HEK293 (cell line): Measurements from ENCODE around the gene FOXO1.

ENCODE experiments used
- CTCF ChIA-PET: fragments of 350-600 bp; formaldehyde crosslinking; extraction: SDS; loops from one replicate; lab custom pipeline; 2021; ENCODE audit warnings: antibody characterized with exemption; lab: Yijun Ruan, JAX
- POLR2A ChIA-PET: fragments of 300-600 bp; formaldehyde crosslinking; extraction: SDS; loops from one replicate; lab custom pipeline; 2020; ENCODE audit warnings: antibody characterized with exemption, inconsistent platforms; lab: Yijun Ruan, JAX
- H3K27ac ChIP-seq: fragments of 200-500 bp; sonication (Bioruptor generic); 2 replicates; pipeline ENCODE4 v1.5.1; 2014; ENCODE audit warnings: low read depth, low read length, control low read depth, inconsistent platforms; ENCODE audit errors: extremely low read depth
- H3K36me3 ChIP-seq, 2 experiments: fragments of 200-500 bp in 1 of 2; sonication (Bioruptor generic) in 1 of 2; 1 replicate in 1 of 2; 2 replicates in 1 of 2; pipeline ENCODE4 v1.5.1; 2014 to 2017; ENCODE audit warnings: inconsistent platforms in 2 of 2, low read length in 2 of 2; ENCODE audit not compliant: control insufficient read depth in 2 of 2, insufficient read depth in 1 of 2
- H3K4me1 ChIP-seq: fragments of 200-500 bp; sonication (Bioruptor generic); 2 replicates; pipeline ENCODE4 v1.5.1; 2014; ENCODE audit warnings: mild to moderate bottlenecking, low read length, inconsistent platforms; ENCODE audit not compliant: control insufficient read depth, insufficient read depth
- H3K4me3 ChIP-seq: 2 replicates; pipeline ENCODE4 v1.5.1; 2011; ENCODE audit warnings: low read depth, mild to moderate bottlenecking, control low read depth, low read length, moderate library complexity
- H3K9me3 ChIP-seq: fragments of 200-500 bp; sonication (Bioruptor generic); 2 replicates; pipeline ENCODE4 v1.5.1; 2014; ENCODE audit warnings: low read depth, low read length, inconsistent platforms; ENCODE audit not compliant: control insufficient read depth, insufficient read depth
- HOXD13 ChIP-seq: sonication (generic); formaldehyde crosslinking; IDR thresholded peaks from 2 replicates; pipeline ENCODE4 v1.8.0; 2022; ENCODE audit warnings: missing genetic modification reagents, borderline replicate concordance
- IKZF3 ChIP-seq: fragments of 450-650 bp; IDR thresholded peaks from 2 replicates; pipeline ENCODE4 v1.5.0; 2018; ENCODE audit warnings: missing biosample characterization, mild to moderate bottlenecking, missing genetic modification characterization, moderate library complexity
- PRDM1 ChIP-seq: fragments of 450-650 bp; formaldehyde crosslinking; IDR thresholded peaks from 2 replicates; pipeline ENCODE4; 2016; ENCODE audit warnings: missing biosample characterization, missing genetic modification characterization
- ZNF133 ChIP-seq: fragments of 450-650 bp; formaldehyde crosslinking; IDR thresholded peaks from 2 replicates; pipeline ENCODE4 v1.5.1; 2016; ENCODE audit warnings: missing biosample characterization, missing genetic modification characterization
- ZNF211 ChIP-seq: fragments of 450-650 bp; formaldehyde crosslinking; IDR thresholded peaks from 2 replicates; pipeline ENCODE4 v1.5.1; 2016; ENCODE audit warnings: low read depth, missing biosample characterization, missing genetic modification characterization
- ZNF223 ChIP-seq: fragments of 450-650 bp; formaldehyde crosslinking; IDR thresholded peaks from 2 replicates; pipeline ENCODE4 v1.5.1; 2016; ENCODE audit warnings: missing biosample characterization, missing genetic modification characterization
- ZNF350 ChIP-seq: fragments of 450-650 bp; formaldehyde crosslinking; IDR thresholded peaks from 2 replicates; pipeline ENCODE4 v1.5.0; 2017; ENCODE audit warnings: missing biosample characterization, mild to moderate bottlenecking, missing genetic modification characterization
- ZNF561 ChIP-seq: fragments of 450-650 bp; IDR thresholded peaks from 2 replicates; pipeline ENCODE4 v1.5.1; 2018; ENCODE audit warnings: missing biosample characterization, missing genetic modification characterization, borderline replicate concordance
- ZNF677 ChIP-seq: fragments of 450-650 bp; IDR thresholded peaks from 2 replicates; pipeline ENCODE4 v1.5.0; 2018; ENCODE audit warnings: missing biosample characterization, mild to moderate bottlenecking, missing genetic modification characterization, moderate library complexity
- ZSCAN23 ChIP-seq: fragments of 450-650 bp; formaldehyde crosslinking; IDR thresholded peaks from 2 replicates; pipeline ENCODE4 v1.5.1; 2016; ENCODE audit warnings: missing biosample characterization, missing genetic modification characterization
- TF ChIP-seq, protein P1 (sequence below): fragments of 450-650 bp; formaldehyde crosslinking; IDR thresholded peaks from 2 replicates; pipeline ENCODE4 v1.5.0; 2017; ENCODE audit warnings: missing biosample characterization, missing genetic modification characterization, borderline replicate concordance
- TF ChIP-seq, protein P2 (sequence below): fragments of 450-650 bp; formaldehyde crosslinking; IDR thresholded peaks from 2 replicates; pipeline ENCODE4 v1.5.1; 2016; ENCODE audit warnings: missing biosample characterization, missing genetic modification characterization
- TF ChIP-seq, protein P3 (sequence below): fragments of 450-650 bp; formaldehyde crosslinking; IDR thresholded peaks from 2 replicates; pipeline ENCODE4 v1.5.1; 2017; ENCODE audit warnings: missing biosample characterization, missing genetic modification characterization
- TF ChIP-seq, protein P4 (sequence below): fragments of 450-650 bp; formaldehyde crosslinking; IDR thresholded peaks from 2 replicates; pipeline ENCODE4 v1.5.1; 2016; ENCODE audit warnings: missing biosample characterization, missing genetic modification characterization
- TF ChIP-seq, protein P5 (sequence below): fragments of 450-650 bp; formaldehyde crosslinking; IDR thresholded peaks from 2 replicates; pipeline ENCODE4 v1.5.1; 2016; ENCODE audit warnings: missing biosample characterization, missing genetic modification characterization
- TF ChIP-seq, protein P6 (sequence below): fragments of 450-650 bp; formaldehyde crosslinking; IDR thresholded peaks from 2 replicates; pipeline ENCODE4 v1.5.1; 2016; ENCODE audit warnings: missing biosample characterization, missing genetic modification characterization
- TF ChIP-seq, protein P7 (sequence below): fragments of 450-650 bp; formaldehyde crosslinking; IDR thresholded peaks from 2 replicates; pipeline ENCODE4 v1.5.1; 2017; ENCODE audit warnings: missing biosample characterization, missing genetic modification characterization
- TF ChIP-seq, protein P8 (sequence below): fragments of 450-650 bp; formaldehyde crosslinking; IDR thresholded peaks from 2 replicates; pipeline ENCODE4 v1.5.1; 2016; ENCODE audit warnings: missing biosample characterization, missing genetic modification characterization

The FOXO1 gene

DNA sequence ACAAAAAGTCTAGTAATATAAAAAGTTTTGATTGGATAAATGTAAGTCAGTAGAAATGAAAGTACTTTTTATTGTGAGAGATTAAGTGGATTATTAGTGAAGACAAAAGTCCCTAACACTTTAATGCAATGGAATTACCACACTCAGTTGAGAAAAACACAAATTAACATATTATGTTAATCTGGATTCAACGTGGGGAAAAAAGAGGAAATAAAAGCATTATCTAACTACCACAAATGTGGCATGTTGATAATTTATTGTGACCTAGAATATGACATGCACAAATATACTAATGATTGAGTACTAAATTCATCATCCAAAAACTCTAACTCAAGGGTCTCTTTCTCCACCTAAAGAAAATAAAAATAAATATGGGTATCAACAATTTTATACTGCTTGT lies 41.5 kb downstream of the FOXO1 start (continued):
- TF ChIP-seq, protein P1, sequence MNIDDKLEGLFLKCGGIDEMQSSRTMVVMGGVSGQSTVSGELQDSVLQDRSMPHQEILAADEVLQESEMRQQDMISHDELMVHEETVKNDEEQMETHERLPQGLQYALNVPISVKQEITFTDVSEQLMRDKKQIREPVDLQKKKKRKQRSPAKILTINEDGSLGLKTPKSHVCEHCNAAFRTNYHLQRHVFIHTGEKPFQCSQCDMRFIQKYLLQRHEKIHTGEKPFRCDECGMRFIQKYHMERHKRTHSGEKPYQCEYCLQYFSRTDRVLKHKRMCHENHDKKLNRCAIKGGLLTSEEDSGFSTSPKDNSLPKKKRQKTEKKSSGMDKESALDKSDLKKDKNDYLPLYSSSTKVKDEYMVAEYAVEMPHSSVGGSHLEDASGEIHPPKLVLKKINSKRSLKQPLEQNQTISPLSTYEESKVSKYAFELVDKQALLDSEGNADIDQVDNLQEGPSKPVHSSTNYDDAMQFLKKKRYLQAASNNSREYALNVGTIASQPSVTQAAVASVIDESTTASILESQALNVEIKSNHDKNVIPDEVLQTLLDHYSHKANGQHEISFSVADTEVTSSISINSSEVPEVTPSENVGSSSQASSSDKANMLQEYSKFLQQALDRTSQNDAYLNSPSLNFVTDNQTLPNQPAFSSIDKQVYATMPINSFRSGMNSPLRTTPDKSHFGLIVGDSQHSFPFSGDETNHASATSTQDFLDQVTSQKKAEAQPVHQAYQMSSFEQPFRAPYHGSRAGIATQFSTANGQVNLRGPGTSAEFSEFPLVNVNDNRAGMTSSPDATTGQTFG (tag by site-specific recombination): no peak
- TF ChIP-seq ZNF561 (tag by site-specific recombination) (no peak), ZSCAN23 (tag by site-specific recombination) (no peak), ZNF133 (no peak), ZNF350 (tag by site-specific recombination) (no peak), HOXD13 (no peak), ZNF223 (tag by site-specific recombination) (no peak)
- TF ChIP-seq, protein P2, sequence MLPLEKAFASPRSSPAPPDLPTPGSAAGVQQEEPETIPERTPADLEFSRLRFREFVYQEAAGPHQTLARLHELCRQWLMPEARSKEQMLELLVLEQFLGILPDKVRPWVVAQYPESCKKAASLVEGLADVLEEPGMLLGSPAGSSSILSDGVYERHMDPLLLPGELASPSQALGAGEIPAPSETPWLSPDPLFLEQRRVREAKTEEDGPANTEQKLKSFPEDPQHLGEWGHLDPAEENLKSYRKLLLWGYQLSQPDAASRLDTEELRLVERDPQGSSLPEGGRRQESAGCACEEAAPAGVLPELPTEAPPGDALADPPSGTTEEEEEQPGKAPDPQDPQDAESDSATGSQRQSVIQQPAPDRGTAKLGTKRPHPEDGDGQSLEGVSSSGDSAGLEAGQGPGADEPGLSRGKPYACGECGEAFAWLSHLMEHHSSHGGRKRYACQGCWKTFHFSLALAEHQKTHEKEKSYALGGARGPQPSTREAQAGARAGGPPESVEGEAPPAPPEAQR: no peak

DNA sequence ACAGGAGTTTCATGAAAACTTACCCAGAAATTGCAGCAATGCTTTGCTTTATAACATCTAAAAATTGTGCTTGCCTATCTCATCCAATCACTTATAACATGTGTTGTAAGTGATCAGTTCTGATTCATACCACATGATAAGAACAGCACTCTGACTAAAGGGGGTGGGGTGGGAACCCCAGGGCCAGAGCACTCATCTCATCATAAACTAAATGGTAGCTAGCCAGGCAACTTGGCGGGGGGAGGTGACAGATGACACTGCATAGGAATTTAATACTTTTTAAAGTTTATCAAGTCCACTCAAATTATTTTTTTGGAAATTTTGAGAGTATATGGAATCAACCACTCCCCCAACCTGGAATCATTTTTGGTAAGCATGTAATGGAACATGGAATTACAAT lies 42.1 kb downstream of the FOXO1 start:
- Histone ChIP-seq H3K9me3 (no peaks in the 10 kb centered on the region), H3K4me1 (peaks cover 18% of the 10 kb centered on the region), H3K36me3 (no peaks in the 10 kb centered on the region), H3K27ac (no peak overlapping the region), H3K4me3 (no peak overlapping the region)
- CTCF ChIA-PET: interaction anchor here (0.6 kb wide), 1 partner anchor 153 kb away, joined by 3 read pairs; no protein-coding TSS in a partner anchor
- POLR2A ChIA-PET: interaction anchor here (0.7 kb wide), 1 partner anchor 15 kb away, joined by 5 read pairs; no protein-coding TSS in a partner anchor
- TF ChIP-seq ZNF211 (tag by site-specific recombination) (no peak), ZNF677 (tag by site-specific recombination) (peak; percentile 90), IKZF3 (tag by site-specific recombination) (no peak), PRDM1 (tag by site-specific recombination) (no peak)
- TF ChIP-seq, protein P3, sequence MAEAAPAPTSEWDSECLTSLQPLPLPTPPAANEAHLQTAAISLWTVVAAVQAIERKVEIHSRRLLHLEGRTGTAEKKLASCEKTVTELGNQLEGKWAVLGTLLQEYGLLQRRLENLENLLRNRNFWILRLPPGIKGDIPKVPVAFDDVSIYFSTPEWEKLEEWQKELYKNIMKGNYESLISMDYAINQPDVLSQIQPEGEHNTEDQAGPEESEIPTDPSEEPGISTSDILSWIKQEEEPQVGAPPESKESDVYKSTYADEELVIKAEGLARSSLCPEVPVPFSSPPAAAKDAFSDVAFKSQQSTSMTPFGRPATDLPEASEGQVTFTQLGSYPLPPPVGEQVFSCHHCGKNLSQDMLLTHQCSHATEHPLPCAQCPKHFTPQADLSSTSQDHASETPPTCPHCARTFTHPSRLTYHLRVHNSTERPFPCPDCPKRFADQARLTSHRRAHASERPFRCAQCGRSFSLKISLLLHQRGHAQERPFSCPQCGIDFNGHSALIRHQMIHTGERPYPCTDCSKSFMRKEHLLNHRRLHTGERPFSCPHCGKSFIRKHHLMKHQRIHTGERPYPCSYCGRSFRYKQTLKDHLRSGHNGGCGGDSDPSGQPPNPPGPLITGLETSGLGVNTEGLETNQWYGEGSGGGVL: no peak
- TF ChIP-seq, protein P4, sequence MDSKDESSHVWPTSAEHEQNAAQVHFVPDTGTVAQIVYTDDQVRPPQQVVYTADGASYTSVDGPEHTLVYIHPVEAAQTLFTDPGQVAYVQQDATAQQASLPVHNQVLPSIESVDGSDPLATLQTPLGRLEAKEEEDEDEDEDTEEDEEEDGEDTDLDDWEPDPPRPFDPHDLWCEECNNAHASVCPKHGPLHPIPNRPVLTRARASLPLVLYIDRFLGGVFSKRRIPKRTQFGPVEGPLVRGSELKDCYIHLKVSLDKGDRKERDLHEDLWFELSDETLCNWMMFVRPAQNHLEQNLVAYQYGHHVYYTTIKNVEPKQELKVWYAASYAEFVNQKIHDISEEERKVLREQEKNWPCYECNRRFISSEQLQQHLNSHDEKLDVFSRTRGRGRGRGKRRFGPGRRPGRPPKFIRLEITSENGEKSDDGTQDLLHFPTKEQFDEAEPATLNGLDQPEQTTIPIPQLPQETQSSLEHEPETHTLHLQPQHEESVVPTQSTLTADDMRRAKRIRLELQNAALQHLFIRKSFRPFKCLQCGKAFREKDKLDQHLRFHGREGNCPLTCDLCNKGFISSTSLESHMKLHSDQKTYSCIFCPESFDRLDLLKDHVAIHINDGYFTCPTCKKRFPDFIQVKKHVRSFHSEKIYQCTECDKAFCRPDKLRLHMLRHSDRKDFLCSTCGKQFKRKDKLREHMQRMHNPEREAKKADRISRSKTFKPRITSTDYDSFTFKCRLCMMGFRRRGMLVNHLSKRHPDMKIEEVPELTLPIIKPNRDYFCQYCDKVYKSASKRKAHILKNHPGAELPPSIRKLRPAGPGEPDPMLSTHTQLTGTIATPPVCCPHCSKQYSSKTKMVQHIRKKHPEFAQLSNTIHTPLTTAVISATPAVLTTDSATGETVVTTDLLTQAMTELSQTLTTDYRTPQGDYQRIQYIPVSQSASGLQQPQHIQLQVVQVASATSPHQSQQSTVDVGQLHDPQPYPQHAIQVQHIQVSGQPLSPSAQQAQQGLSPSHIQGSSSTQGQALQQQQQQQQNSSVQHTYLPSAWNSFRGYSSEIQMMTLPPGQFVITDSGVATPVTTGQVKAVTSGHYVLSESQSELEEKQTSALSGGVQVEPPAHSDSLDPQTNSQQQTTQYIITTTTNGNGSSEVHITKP (tag by site-specific recombination): no peak
- TF ChIP-seq, protein P5, sequence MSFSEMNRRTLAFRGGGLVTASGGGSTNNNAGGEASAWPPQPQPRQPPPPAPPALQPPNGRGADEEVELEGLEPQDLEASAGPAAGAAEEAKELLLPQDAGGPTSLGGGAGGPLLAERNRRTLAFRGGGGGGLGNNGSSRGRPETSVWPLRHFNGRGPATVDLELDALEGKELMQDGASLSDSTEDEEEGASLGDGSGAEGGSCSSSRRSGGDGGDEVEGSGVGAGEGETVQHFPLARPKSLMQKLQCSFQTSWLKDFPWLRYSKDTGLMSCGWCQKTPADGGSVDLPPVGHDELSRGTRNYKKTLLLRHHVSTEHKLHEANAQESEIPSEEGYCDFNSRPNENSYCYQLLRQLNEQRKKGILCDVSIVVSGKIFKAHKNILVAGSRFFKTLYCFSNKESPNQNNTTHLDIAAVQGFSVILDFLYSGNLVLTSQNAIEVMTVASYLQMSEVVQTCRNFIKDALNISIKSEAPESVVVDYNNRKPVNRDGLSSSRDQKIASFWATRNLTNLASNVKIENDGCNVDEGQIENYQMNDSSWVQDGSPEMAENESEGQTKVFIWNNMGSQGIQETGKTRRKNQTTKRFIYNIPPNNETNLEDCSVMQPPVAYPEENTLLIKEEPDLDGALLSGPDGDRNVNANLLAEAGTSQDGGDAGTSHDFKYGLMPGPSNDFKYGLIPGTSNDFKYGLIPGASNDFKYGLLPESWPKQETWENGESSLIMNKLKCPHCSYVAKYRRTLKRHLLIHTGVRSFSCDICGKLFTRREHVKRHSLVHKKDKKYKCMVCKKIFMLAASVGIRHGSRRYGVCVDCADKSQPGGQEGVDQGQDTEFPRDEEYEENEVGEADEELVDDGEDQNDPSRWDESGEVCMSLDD (tag by site-specific recombination): no peak
- TF ChIP-seq, protein P6, sequence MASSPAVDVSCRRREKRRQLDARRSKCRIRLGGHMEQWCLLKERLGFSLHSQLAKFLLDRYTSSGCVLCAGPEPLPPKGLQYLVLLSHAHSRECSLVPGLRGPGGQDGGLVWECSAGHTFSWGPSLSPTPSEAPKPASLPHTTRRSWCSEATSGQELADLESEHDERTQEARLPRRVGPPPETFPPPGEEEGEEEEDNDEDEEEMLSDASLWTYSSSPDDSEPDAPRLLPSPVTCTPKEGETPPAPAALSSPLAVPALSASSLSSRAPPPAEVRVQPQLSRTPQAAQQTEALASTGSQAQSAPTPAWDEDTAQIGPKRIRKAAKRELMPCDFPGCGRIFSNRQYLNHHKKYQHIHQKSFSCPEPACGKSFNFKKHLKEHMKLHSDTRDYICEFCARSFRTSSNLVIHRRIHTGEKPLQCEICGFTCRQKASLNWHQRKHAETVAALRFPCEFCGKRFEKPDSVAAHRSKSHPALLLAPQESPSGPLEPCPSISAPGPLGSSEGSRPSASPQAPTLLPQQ (tag by site-specific recombination): no peak
- TF ChIP-seq, protein P7, sequence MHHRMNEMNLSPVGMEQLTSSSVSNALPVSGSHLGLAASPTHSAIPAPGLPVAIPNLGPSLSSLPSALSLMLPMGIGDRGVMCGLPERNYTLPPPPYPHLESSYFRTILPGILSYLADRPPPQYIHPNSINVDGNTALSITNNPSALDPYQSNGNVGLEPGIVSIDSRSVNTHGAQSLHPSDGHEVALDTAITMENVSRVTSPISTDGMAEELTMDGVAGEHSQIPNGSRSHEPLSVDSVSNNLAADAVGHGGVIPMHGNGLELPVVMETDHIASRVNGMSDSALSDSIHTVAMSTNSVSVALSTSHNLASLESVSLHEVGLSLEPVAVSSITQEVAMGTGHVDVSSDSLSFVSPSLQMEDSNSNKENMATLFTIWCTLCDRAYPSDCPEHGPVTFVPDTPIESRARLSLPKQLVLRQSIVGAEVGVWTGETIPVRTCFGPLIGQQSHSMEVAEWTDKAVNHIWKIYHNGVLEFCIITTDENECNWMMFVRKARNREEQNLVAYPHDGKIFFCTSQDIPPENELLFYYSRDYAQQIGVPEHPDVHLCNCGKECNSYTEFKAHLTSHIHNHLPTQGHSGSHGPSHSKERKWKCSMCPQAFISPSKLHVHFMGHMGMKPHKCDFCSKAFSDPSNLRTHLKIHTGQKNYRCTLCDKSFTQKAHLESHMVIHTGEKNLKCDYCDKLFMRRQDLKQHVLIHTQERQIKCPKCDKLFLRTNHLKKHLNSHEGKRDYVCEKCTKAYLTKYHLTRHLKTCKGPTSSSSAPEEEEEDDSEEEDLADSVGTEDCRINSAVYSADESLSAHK (tag by site-specific recombination): no peak
- TF ChIP-seq, protein P8, sequence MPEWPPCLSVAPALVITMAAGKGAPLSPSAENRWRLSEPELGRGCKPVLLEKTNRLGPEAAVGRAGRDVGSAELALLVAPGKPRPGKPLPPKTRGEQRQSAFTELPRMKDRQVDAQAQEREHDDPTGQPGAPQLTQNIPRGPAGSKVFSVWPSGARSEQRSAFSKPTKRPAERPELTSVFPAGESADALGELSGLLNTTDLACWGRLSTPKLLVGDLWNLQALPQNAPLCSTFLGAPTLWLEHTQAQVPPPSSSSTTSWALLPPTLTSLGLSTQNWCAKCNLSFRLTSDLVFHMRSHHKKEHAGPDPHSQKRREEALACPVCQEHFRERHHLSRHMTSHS (tag by site-specific recombination): no peak
